WTC11 (cell line): ENCODE measurements around the gene ZNF592.

ENCODE experiments used
- SP1 ChIP-seq: sonication (generic); formaldehyde crosslinking; conservative IDR thresholded peaks from 2 replicates; pipeline ENCODE4 v1.8.1; 2022; ENCODE audit warnings: missing genetic modification reagents
- TF ChIP-seq, protein P1 (sequence below): sonication (generic); formaldehyde crosslinking; conservative IDR thresholded peaks from 2 replicates; pipeline ENCODE4 v1.8.1; 2022; ENCODE audit warnings: mild to moderate bottlenecking, missing genetic modification reagents

DNA sequence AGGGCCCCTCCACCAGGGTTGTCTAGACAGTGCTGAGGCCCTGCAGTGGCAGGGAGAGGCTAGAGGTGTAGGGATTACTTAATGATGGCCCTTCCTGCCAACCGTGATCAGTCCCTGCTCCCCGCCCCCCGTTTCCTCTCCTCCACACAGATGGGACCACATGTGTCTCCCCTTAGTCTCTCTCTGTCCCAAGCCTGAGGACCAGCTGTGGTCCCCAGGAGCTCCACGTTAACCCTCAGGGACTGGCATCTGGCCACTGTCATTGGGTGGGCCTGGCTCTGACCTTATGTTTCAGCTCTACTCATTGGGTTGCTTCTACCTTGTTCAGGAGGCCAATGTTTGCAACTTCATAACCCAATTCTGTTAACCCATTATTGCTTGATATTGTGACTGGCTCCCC lies 62.8 kb downstream of the ZNF592 start:
- no peak for TF ChIP-seq SP1 (CRISPR knock-in tag)
- TF ChIP-seq, protein P1, sequence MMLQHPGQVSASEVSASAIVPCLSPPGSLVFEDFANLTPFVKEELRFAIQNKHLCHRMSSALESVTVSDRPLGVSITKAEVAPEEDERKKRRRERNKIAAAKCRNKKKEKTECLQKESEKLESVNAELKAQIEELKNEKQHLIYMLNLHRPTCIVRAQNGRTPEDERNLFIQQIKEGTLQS (CRISPR knock-in tag) = no peak
